ENCODE results near the gene PLSCR4. TPM values are rescaled to one million over a fixed set of nuclear protein-coding genes. Genes with fewer than 3 reads are reported as not detected.

Gene PLSCR4
- total RNA-seq, 1 donor from 2014 or later, result 11.3 TPM

GRCh38 chr3:146156095-146156494, 94.8 kb downstream of the PLSCR4 start:
- no peak overlapping the region for H3K4me3 Mint-ChIP-seq (ENCODE audit: unreplicated experiment)

GRCh38 chr3:146154995-146155394, 95.9 kb downstream of the PLSCR4 start:
- DNase-seq (ENCODE audit: low spot score), result no peak
- H3K9me3 Mint-ChIP-seq (ENCODE audit: unreplicated experiment), result no peaks in the 10 kb centered on the region
- no peak overlapping the region for H3K27ac Mint-ChIP-seq (ENCODE audit: unreplicated experiment)
- H3K36me3 Mint-ChIP-seq (ENCODE audit: low read depth, unreplicated experiment), result no peaks in the 10 kb centered on the region
- peaks cover 30% of the 10 kb centered on the region for H3K4me1 Mint-ChIP-seq (ENCODE audit: unreplicated experiment)
- TF ChIP-seq CTCF (IDR thresholded peaks at IDR 0.05; ENCODE audit: unreplicated experiment), result no peak
- H3K4me3 Mint-ChIP-seq (ENCODE audit: unreplicated experiment), result no peak overlapping the region
- no peaks in the 10 kb centered on the region for H3K27me3 Mint-ChIP-seq (ENCODE audit: unreplicated experiment)

More at GRCh38 chr3:146156095-146156494, 94.8 kb downstream of the PLSCR4 start:
- peaks cover 31% of the 10 kb centered on the region for H3K4me1 Mint-ChIP-seq (ENCODE audit: unreplicated experiment)
- TF ChIP-seq CTCF (IDR thresholded peaks at IDR 0.05; ENCODE audit: unreplicated experiment), result no peak
- H3K9me3 Mint-ChIP-seq (ENCODE audit: unreplicated experiment), result no peaks in the 10 kb centered on the region
- H3K27ac Mint-ChIP-seq (ENCODE audit: unreplicated experiment), result no peak overlapping the region
- no peaks in the 10 kb centered on the region for H3K36me3 Mint-ChIP-seq (ENCODE audit: low read depth, unreplicated experiment)
- DNase-seq (ENCODE audit: low spot score), result no peak
- no peaks in the 10 kb centered on the region for H3K27me3 Mint-ChIP-seq (ENCODE audit: unreplicated experiment)

- H3K27ac Mint-ChIP-seq (ENCODE audit: unreplicated experiment), result no peak overlapping the region
- H3K4me1 Mint-ChIP-seq (ENCODE audit: unreplicated experiment), result peaks cover 25% of the 10 kb centered on the region
These were observed 96.6 kb downstream of the PLSCR4 start for GRCh38 chr3:146154316-146154715.

GRCh38 chr3:146153429-146153828, 97.5 kb downstream of the PLSCR4 start:
- Mint-ChIP-seq H3K4me3 (ENCODE audit: unreplicated experiment) (no peak overlapping the region), H3K27me3 (ENCODE audit: unreplicated experiment) (no peaks in the 10 kb centered on the region), H3K9me3 (ENCODE audit: unreplicated experiment) (no peaks in the 10 kb centered on the region), H3K27ac (ENCODE audit: unreplicated experiment) (no peak overlapping the region), H3K4me1 (ENCODE audit: unreplicated experiment) (peaks cover 21% of the 10 kb centered on the region), H3K36me3 (ENCODE audit: low read depth, unreplicated experiment) (no peaks in the 10 kb centered on the region)
- DNase-seq (ENCODE audit: low spot score), result no peak
- TF ChIP-seq CTCF (IDR thresholded peaks at IDR 0.05; ENCODE audit: unreplicated experiment), result no peak

More at GRCh38 chr3:146154316-146154715, 96.6 kb downstream of the PLSCR4 start:
- no peak for DNase-seq (ENCODE audit: low spot score)
- TF ChIP-seq CTCF (IDR thresholded peaks at IDR 0.05; ENCODE audit: unreplicated experiment), result no peak
- Mint-ChIP-seq H3K27me3 (ENCODE audit: unreplicated experiment) (no peaks in the 10 kb centered on the region), H3K9me3 (ENCODE audit: unreplicated experiment) (no peaks in the 10 kb centered on the region), H3K36me3 (ENCODE audit: low read depth, unreplicated experiment) (no peaks in the 10 kb centered on the region), H3K4me3 (ENCODE audit: unreplicated experiment) (no peak overlapping the region)

GRCh38 chr3:146152834-146153233, 98.1 kb downstream of the PLSCR4 start:
- no peak overlapping the region for H3K27ac Mint-ChIP-seq (ENCODE audit: unreplicated experiment)
- H3K9me3 Mint-ChIP-seq (ENCODE audit: unreplicated experiment), result no peaks in the 10 kb centered on the region

More at GRCh38 chr3:146152834-146153233, 98.1 kb downstream of the PLSCR4 start:
- H3K4me1 Mint-ChIP-seq (ENCODE audit: unreplicated experiment), result peaks cover 19% of the 10 kb centered on the region
- no peak for DNase-seq (ENCODE audit: low spot score)
- H3K4me3 Mint-ChIP-seq (ENCODE audit: unreplicated experiment), result no peak overlapping the region
- no peak for TF ChIP-seq CTCF (IDR thresholded peaks at IDR 0.05; ENCODE audit: unreplicated experiment)
- no peaks in the 10 kb centered on the region for H3K27me3 Mint-ChIP-seq (ENCODE audit: unreplicated experiment)
- no peaks in the 10 kb centered on the region for H3K36me3 Mint-ChIP-seq (ENCODE audit: low read depth, unreplicated experiment)
